HCT116 (cell line): Measurements from ENCODE around the gene INSYN1. TPM values are rescaled to one million over a fixed set of nuclear protein-coding genes. Genes with fewer than 3 reads are reported as not detected.

Experiments used
- ATAC-seq: fragments of 200-7000 bp; cut with Tn5 transposase; 2 replicates; pipeline ENCODE4 v1.9.1; 2020; ENCODE audit warnings: mild to moderate bottlenecking, moderate library complexity
- BruUV-seq: library from RNA; stranded (reverse); fragments of 400-500 nt; replicated peaks from 2 replicates; lab custom pipeline; 2021; lab: Mats Ljungman, UMichigan
- CTCF ChIA-PET: fragments of 300-600 bp; sonication (Branson Sonifier 250); formaldehyde crosslinking; loops from one replicate; lab custom pipeline; 2021; ENCODE audit warnings: antibody characterized with exemption; lab: Charles Lee
- POLR2A ChIA-PET: fragments of 300-600, 350-600 bp; sonication (Branson Sonifier 250); formaldehyde crosslinking; loops from one replicate; lab custom pipeline; 2021; ENCODE audit warnings: antibody characterized with exemption; lab: Charles Lee
- RAD21 ChIA-PET, 2 experiments: fragments of 300-600 bp; sonication (Branson Sonifier 250); formaldehyde crosslinking; loops; one replicate each; lab custom pipeline; 2023; ENCODE audit warnings: low total read pairs in 2 of 2; ENCODE audit not compliant: uncharacterized antibody in 2 of 2, unreplicated experiment in 2 of 2, low non-redundant PET in 1 of 2; lab: Charles Lee
- DNase-seq: peaks from one replicate; pipeline ENCODE4 v3.0.0-alpha.2; 2010; ENCODE audit warnings: low read depth, low spot score
- H2AFZ ChIP-seq: fragments of 200-600 bp; shearing (Covaris generic), sonication (generic); 2 replicates; pipeline ENCODE4 v1.6.1; 2017; ENCODE audit warnings: low read depth, mixed run types, mixed read lengths, antibody characterized with exemption, low read length; ENCODE audit not compliant: poor library complexity, severe bottlenecking
- H3K27ac ChIP-seq: 2 replicates; pipeline ENCODE4 v1.5.1; 2012; ENCODE audit warnings: low read depth, low read length
- H3K27me3 ChIP-seq: fragments of 200-600 bp; sonication (generic); 2 replicates; pipeline ENCODE4 v1.6.1; 2016; ENCODE audit warnings: mixed run types, low read length, mixed read lengths; ENCODE audit not compliant: insufficient read depth
- H3K36me3 ChIP-seq, 2 experiments: fragments of 200-500 bp in 1 of 2; fragments of 200-600 bp in 1 of 2; sonication (Bioruptor generic) in 1 of 2; sonication (generic) in 1 of 2; 2 replicates each; pipeline versions ENCODE4 v1.5.1 to v1.6.1; 2014 to 2016; ENCODE audit warnings: low read length in 2 of 2, inconsistent platforms in 1 of 2, mixed read lengths in 1 of 2, mixed run types in 1 of 2; ENCODE audit not compliant: insufficient read depth in 2 of 2, control insufficient read depth in 1 of 2
- H3K4me1 ChIP-seq, 2 experiments: fragments of 200-600 bp in 1 of 2; sonication (generic) in 1 of 2; 2 replicates each; pipeline versions ENCODE4 v1.5.1 to v1.6.1; 2012 to 2017; ENCODE audit warnings: low read length in 2 of 2, inconsistent platforms in 1 of 2, mild to moderate bottlenecking in 1 of 2, mixed read lengths in 1 of 2, mixed run types in 1 of 2, moderate library complexity in 1 of 2; ENCODE audit not compliant: insufficient read depth in 2 of 2, control insufficient read depth in 1 of 2
- H3K4me2 ChIP-seq: fragments of 200-600 bp; sonication (generic); 2 replicates; pipeline ENCODE4 v1.6.1; 2017; ENCODE audit warnings: mixed run types, low read length, mixed read lengths
- H3K4me3 ChIP-seq, 2 experiments: fragments of 200-600 bp in 1 of 2; sonication (generic) in 1 of 2; replicated peaks in 1 of 2; 2 replicates each; pipeline ENCODE4 v1.5.1; 2011 to 2016; ENCODE audit warnings: low read length in 2 of 2, control low read depth in 1 of 2, low read depth in 1 of 2, mild to moderate bottlenecking in 1 of 2, mixed read lengths in 1 of 2, mixed run types in 1 of 2
- H3K79me2 ChIP-seq: fragments of 200-600 bp; sonication (generic); 2 replicates; pipeline ENCODE4 v1.6.1; 2017; ENCODE audit warnings: mild to moderate bottlenecking, mixed run types, low read length, moderate library complexity, mixed read lengths; ENCODE audit not compliant: insufficient read depth
- H3K9ac ChIP-seq: fragments of 200-600 bp; sonication (generic); 2 replicates; pipeline ENCODE4 v1.6.1; 2016; ENCODE audit warnings: low read length, mixed read lengths
- H3K9me2 ChIP-seq: fragments of 200-600 bp; sonication (generic), shearing (Covaris generic); 2 replicates; pipeline ENCODE4 v1.6.1; 2017; ENCODE audit warnings: mixed run types, mild to moderate bottlenecking, moderate library complexity; ENCODE audit not compliant: insufficient read depth
- H3K9me3 ChIP-seq, 2 experiments: fragments of 200-500 bp in 1 of 2; fragments of 200-600 bp in 1 of 2; sonication (Bioruptor generic) in 1 of 2; sonication (generic) in 1 of 2; 2 replicates each; pipeline ENCODE4 v1.6.1; 2014 to 2017; ENCODE audit warnings: low read length in 2 of 2, mixed read lengths in 2 of 2, inconsistent platforms in 1 of 2, low read depth in 1 of 2, mild to moderate bottlenecking in 1 of 2, mixed run types in 1 of 2, moderate library complexity in 1 of 2; ENCODE audit not compliant: control insufficient read depth in 1 of 2, insufficient read depth in 1 of 2
- H4K20me1 ChIP-seq: fragments of 200-600 bp; sonication (generic), shearing (Covaris generic); 2 replicates; pipeline ENCODE4 v1.6.1; 2017; ENCODE audit warnings: mixed run types, mild to moderate bottlenecking, moderate library complexity; ENCODE audit not compliant: insufficient read depth
- CTCF ChIP-seq, 3 experiments: fragments of 200-600 bp in 1 of 3; sonication (generic) in 1 of 3; IDR thresholded peaks in 2 of 3; conservative IDR thresholded peaks in 1 of 3; 2 replicates each; pipeline ENCODE4 v1.5.1; 2012 to 2017; ENCODE audit warnings: low read depth in 2 of 3, low read length in 2 of 3, antibody characterized with exemption in 1 of 3, borderline replicate concordance in 1 of 3, control low read depth in 1 of 3, mild to moderate bottlenecking in 1 of 3, mixed read lengths in 1 of 3, mixed run types in 1 of 3, moderate library complexity in 1 of 3; ENCODE audit not compliant: insufficient read depth in 1 of 3
- POLR2AphosphoS5 ChIP-seq: IDR thresholded peaks from 2 replicates; pipeline ENCODE4 v1.6.1; 2011; ENCODE audit warnings: mild to moderate bottlenecking, low read depth, low read length, moderate library complexity
- RAD21 ChIP-seq: IDR thresholded peaks from 2 replicates; pipeline ENCODE4 v1.6.1; 2012; ENCODE audit warnings: low read depth, mild to moderate bottlenecking
- TCF7L2 ChIP-seq: IDR thresholded peaks from 2 replicates; pipeline ENCODE4 v1.7.0; 2011; ENCODE audit warnings: borderline replicate concordance, inconsistent platforms; ENCODE audit not compliant: insufficient read depth, insufficient read length; ENCODE audit errors: extremely low read depth
- YY1 ChIP-seq: IDR thresholded peaks from 2 replicates; pipeline ENCODE4 v1.6.1; 2011; ENCODE audit warnings: low read length, low read depth, moderate library complexity, mild to moderate bottlenecking; ENCODE audit not compliant: insufficient replicate concordance; ENCODE audit errors: extremely low read depth
- intact Hi-C: fragments of 100-400 bp; cut with micrococcal nuclease; formaldehyde crosslinking; loops from 2 replicates; pipeline ENCODE4 v1.10.0; 2022
- total RNA-seq: library from RNA; stranded (reverse); gene quantifications from one replicate; pipeline ENCODE4 v1.2.1, GENCODE V29; 2021; ENCODE audit not compliant: unreplicated experiment

Gene INSYN1
- total RNA-seq, 1 experiment from 2014 or later: 2.0 TPM

- Histone ChIP-seq H3K4me2 (peak overlapping the region; percentile 32), H3K27ac (no peak overlapping the region), H3K9me2 (no peaks in the 10 kb centered on the region), H3K9ac (no peak overlapping the region), H3K9me3 (no peaks in the 10 kb centered on the region), H3K36me3 (peaks cover 0 to 3% of the 10 kb centered on the region in 2 experiments; a peak in 1 of 4 replicates), H2AFZ (no peak overlapping the region), H3K79me2 (peaks cover 61% of the 10 kb centered on the region), H4K20me1 (no peaks in the 10 kb centered on the region), H3K4me3 (no peak overlapping the region), H3K27me3 (no peaks in the 10 kb centered on the region), H3K4me1 (peaks cover 0 to 18% of the 10 kb centered on the region in 2 experiments; a peak in 3 of 4 replicates)
- BruUV-seq: no TSS peak
- ChIA-PET POLR2A (no interaction called here), RAD21 (no interaction called here), CTCF (interaction anchor here (1.4 to 7.2 kb wide), 3 partner anchors 11 to 61 kb away, joined by 5 to 64 read pairs (median 6); partner anchors contain the start of gene NPTN)
- no peak for TF ChIP-seq CTCF (IDR thresholded peaks at IDR 0.05 in 2 of 3, conservative IDR thresholded peaks at IDR 0.05 in 1 of 3; ENCODE audit: borderline replicate concordance in 1 of 3, insufficient read depth in 1 of 3, low read depth in 2 of 3, low read length in 2 of 3)
- TF ChIP-seq TCF7L2: no peak
- TF ChIP-seq POLR2AphosphoS5: no peak
- no peak for TF ChIP-seq YY1
- no peak for TF ChIP-seq RAD21
- ATAC-seq (no peak), DNase-seq (no peak)
- intact Hi-C loops: no loop called here
These were observed 56.5 kb downstream of the INSYN1 start for GRCh38 chr15:73696641-73697001.
